ENCODE data around the gene MRPS6.
A peak's percentile ranks its signal among the peaks of the same experiment; 100 is the strongest.

DNA sequence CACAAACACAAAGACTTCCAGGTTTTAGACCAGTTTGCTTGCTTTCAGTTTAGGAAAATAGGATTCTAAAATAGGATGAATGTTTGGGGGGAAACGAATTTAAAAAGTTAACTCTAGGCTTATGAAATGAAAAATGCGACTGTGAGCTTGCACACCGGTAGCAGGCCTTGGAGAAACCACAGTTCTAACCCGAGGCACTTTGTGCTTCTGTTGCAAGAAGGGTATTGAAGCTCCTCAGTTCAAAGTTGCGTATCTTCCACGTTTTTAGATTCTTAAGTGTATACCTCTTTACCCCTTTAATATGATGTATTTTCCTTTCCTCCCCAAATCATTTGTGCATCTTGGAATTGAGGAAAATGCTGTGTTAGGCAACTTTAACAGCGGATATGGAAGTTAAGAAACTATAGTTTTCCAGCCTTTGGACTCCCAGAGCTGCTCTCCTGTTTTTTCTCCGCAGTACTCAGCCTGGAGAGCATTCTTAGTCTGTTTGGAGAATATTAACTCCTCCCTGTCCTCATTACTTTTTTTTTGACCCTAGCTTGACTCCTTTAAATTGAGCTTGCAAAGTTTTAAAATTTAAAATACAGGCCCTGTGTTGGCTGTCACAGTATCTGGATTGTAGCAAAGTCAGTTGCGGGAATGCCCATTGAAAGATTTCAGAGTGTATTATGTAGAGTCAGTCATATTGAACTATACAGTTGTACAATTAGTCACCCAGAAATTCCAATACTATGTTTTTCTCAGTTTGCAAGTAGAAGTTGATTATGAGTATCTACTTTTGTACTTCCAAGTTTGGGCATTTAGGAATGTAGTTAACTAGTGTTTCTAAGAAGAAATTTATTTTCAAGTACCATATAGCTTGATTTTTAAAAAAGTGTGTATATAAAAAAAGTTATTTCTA, 2.6 kb downstream of the MRPS6 start:
- TF ChIP-seq, protein P1, sequence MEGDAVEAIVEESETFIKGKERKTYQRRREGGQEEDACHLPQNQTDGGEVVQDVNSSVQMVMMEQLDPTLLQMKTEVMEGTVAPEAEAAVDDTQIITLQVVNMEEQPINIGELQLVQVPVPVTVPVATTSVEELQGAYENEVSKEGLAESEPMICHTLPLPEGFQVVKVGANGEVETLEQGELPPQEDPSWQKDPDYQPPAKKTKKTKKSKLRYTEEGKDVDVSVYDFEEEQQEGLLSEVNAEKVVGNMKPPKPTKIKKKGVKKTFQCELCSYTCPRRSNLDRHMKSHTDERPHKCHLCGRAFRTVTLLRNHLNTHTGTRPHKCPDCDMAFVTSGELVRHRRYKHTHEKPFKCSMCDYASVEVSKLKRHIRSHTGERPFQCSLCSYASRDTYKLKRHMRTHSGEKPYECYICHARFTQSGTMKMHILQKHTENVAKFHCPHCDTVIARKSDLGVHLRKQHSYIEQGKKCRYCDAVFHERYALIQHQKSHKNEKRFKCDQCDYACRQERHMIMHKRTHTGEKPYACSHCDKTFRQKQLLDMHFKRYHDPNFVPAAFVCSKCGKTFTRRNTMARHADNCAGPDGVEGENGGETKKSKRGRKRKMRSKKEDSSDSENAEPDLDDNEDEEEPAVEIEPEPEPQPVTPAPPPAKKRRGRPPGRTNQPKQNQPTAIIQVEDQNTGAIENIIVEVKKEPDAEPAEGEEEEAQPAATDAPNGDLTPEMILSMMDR (IDR thresholded peaks at IDR 0.05; ENCODE audit: low read depth, low read length, missing input control): no peak
- no peak for TF ChIP-seq REST (IDR thresholded peaks at IDR 0.05)
- no peak for TF ChIP-seq YY1 (IDR thresholded peaks at IDR 0.05)
- TF ChIP-seq, protein P2, sequence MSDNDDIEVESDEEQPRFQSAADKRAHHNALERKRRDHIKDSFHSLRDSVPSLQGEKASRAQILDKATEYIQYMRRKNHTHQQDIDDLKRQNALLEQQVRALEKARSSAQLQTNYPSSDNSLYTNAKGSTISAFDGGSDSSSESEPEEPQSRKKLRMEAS (IDR thresholded peaks at IDR 0.05): no peak
- no peak for TF ChIP-seq TAF1 (conservative IDR thresholded peaks at IDR 0.05)
- TF ChIP-seq RXRA (IDR thresholded peaks at IDR 0.05): no peak
- TF ChIP-seq ATF3 (IDR thresholded peaks at IDR 0.05): no peak
- TF ChIP-seq RAD21 (IDR thresholded peaks at IDR 0.05): no peak
- no peak for TF ChIP-seq JUND (IDR thresholded peaks at IDR 0.05)
- no peak for TF ChIP-seq SP1 (IDR thresholded peaks at IDR 0.05)
- no peak for TF ChIP-seq GABPA (IDR thresholded peaks at IDR 0.05 in 1 of 2, conservative IDR thresholded peaks at IDR 0.05 in 1 of 2)
- TF ChIP-seq HNF4A (conservative IDR thresholded peaks at IDR 0.05): peak in 1 of 2 donors; percentile 23
- TF ChIP-seq EGR1 (IDR thresholded peaks at IDR 0.05; ENCODE audit: low read depth in 2 of 2): no peak

All from liver (tissue), 3 donors.